C4-2B (cell line): ENCODE measurements around the gene MAGED4.

Experiments
- H3K27ac ChIP-seq: fragments of 450-650 bp; 2 replicates; pipeline ENCODE4 v1.5.1; 2017
- ZFX ChIP-seq: fragments of 450-650 bp; IDR thresholded peaks from 2 replicates; pipeline ENCODE4 v1.6.1; 2017
- TF ChIP-seq, protein P1 (sequence below): fragments of 450-650 bp; conservative IDR thresholded peaks from 2 replicates; pipeline ENCODE4 v1.5.1; 2017; ENCODE audit warnings: mild to moderate bottlenecking

MAGED4 gene

DNA sequence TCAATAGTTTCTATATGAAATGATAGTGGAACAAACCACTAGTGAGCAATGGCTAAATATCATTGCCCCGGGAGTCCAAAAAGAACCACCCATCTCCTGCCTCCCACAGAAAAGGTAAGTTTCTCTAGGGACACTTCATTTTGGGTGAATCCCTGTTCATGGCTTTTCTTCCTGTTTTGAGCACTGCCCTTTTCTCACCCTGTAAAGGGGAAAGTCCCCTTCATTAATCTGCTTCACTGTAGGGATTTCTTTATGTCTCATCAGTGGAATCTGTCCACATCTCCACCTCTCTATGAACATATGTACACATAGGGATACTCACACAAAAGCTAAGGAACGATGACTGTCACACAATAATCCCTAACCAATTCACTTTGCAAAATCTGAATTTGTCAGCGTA lies 28.6 kb downstream of the MAGED4 start:
- TF ChIP-seq ZFX = no peak
- TF ChIP-seq, protein P1, sequence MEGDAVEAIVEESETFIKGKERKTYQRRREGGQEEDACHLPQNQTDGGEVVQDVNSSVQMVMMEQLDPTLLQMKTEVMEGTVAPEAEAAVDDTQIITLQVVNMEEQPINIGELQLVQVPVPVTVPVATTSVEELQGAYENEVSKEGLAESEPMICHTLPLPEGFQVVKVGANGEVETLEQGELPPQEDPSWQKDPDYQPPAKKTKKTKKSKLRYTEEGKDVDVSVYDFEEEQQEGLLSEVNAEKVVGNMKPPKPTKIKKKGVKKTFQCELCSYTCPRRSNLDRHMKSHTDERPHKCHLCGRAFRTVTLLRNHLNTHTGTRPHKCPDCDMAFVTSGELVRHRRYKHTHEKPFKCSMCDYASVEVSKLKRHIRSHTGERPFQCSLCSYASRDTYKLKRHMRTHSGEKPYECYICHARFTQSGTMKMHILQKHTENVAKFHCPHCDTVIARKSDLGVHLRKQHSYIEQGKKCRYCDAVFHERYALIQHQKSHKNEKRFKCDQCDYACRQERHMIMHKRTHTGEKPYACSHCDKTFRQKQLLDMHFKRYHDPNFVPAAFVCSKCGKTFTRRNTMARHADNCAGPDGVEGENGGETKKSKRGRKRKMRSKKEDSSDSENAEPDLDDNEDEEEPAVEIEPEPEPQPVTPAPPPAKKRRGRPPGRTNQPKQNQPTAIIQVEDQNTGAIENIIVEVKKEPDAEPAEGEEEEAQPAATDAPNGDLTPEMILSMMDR = no peak

DNA sequence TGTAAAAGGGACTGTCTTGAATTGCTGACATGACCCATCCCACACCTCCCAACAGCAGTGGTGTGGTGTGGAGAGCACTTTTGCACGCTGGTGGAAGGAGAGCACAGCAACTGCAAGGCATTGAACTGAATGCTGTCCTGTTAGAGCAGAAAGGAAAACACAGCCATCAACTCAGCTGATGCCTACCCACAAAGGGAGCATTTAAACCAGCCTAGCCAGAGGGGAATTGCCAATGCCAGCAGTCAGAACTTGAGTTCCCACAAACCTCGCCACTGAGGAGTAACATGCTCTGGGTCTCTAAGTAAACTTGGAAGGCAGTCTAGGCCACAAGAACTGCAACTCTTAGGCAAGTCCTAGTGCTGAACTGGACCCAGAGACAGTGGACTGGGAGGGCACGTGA lies 31.9 kb downstream of the MAGED4 start:
- TF ChIP-seq, protein P1 = no peak
- no peak for TF ChIP-seq ZFX

More for the DNA sequence above, 28.6 kb downstream of the MAGED4 start:
- H3K27ac ChIP-seq = no peak overlapping the region

DNA sequence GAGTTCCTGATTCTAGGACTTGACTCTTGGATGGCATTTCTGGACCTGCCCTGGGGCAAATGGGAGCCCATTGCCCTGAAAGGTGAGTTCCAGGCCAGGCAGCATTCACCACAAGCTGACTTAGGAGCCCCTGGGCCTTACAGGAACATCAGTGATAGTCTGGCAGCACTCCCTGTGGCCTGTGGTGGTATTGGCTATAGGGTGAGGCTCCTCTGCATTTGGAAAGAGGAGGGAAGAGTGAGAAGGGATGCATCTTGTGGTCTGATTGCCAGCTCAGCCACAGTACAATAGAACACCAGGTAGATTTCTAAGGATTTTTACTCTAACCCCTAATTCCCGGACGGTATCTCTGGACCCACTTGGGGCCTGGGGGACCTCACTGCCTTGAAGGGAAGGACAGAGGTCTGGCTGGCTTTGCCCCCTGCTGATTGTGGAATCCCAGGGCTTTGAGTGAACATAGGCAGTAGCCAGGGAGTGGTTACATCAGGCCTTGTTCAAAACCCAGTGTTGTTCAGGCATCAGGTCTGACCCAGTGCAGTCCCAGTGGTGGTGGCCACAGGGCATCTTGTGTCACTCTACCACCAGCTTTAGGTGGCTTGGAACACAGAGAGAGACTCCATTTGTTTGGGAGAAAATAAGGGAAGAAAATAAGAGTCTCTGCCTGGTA lies 32.9 kb downstream of the MAGED4 start:
- TF ChIP-seq, protein P1 = no peak; the same call in 1 of the 2 replicates
- no peak for TF ChIP-seq ZFX
- H3K27ac ChIP-seq = no peak overlapping the region

More for the DNA sequence above, 31.9 kb downstream of the MAGED4 start:
- H3K27ac ChIP-seq = no peak overlapping the region

DNA sequence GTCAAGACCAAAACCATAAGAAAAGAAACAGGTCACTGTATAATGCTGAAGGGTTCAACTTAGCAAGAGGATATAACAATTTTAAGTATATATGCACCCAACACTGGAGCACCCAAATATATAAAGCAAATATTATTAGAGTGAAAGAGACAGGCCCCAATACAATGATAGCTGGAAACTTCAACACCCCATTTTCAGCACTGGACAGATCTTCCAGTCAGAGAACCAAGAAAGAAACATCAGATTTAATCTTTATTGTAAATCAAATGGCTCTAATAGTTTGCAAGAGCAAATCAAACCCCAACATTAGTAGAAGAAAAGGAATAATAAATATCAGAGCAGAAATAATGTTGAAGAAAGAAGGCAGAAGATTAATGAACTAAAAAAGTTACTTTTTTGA lies 36.2 kb downstream of the MAGED4 start:
- no peak overlapping the region for H3K27ac ChIP-seq
- TF ChIP-seq, protein P1 = no peak
- TF ChIP-seq ZFX = no peak
